Left colon (tissue), 2 donors: Measurements from ENCODE around the gene BMP5. TPM values are rescaled to one million over a fixed set of nuclear protein-coding genes. Genes with fewer than 3 reads are reported as not detected.
"Not testable (repeated sequence)": the region's sequence is repeated elsewhere in the genome, so short reads cannot be mapped to it uniquely, and the experiment has no call there.

Experiments used
- ATAC-seq: fragments of 200-7000 bp; cut with Tn5 transposase; one replicate; pipeline ENCODE4 v1.9.1; 2020; ENCODE audit warnings: mild to moderate bottlenecking, moderate library complexity
- DNase-seq, 2 donors: peaks; one replicate each; pipeline ENCODE4 v3.0.0-alpha.2; 2020
- intact Hi-C, 2 donors: fragments of 100-400 bp; cut with DNase I in 1 of 2; cut with micrococcal nuclease in 1 of 2; formaldehyde crosslinking; loops; one replicate each; pipeline versions ENCODE4 v1.11.2 to v1.14.0; 2022; cut with DNase I, micrococcal nuclease
- long read RNA-seq: library from polyadenylated mRNA; unstranded; transcript quantifications from one replicate; pipeline ENCODE4 v2.0.0, GENCODE V29; 2021
- total RNA-seq, 2 donors: library from RNA; stranded (reverse); fragmentation: NEBNext Ultra II Directional; extraction: Animal tissue kit (Norgen Biotek cat#: 25700); gene quantifications; one replicate each; pipeline ENCODE4 v1.2.1, GENCODE V29; 2021
- donor health status: DM: no; HTN: no; CAD: no.
- donor health status: DM: yes; HTN: yes; CAD: no.

Gene BMP5
- total RNA-seq = 1 to 10 TPM; 1.8 to 4.8 TPM
- long read RNA-seq = 0 reads

GRCh38 chr6:55875400-55875799 lies at the start of gene BMP5:
BMP5 (minus strand) TSS chr6:55875590; CDS start chr6:55874865, 725 bp downstream.
- no peak for DNase-seq
- no peak for ATAC-seq
- intact Hi-C loops = no loop called here

- intact Hi-C loops = no loop called here
- ATAC-seq (no peak), DNase-seq (no peak)
Observed at GRCh38 chr6:55922406-55922805, 47.0 kb upstream of the BMP5 start.

GRCh38 chr6:55919716-55920308 lies 44.4 kb upstream of the BMP5 start:
- no peak for ATAC-seq
- intact Hi-C loops = no loop called here
- DNase-seq = no peak

GRCh38 chr6:55918639-55919038 lies 43.2 kb upstream of the BMP5 start:
- intact Hi-C loops = no loop called here
- no peak for ATAC-seq
- DNase-seq = no peak

GRCh38 chr6:55917751-55918415 lies 42.5 kb upstream of the BMP5 start:
- intact Hi-C loops = no loop called here
- ATAC-seq = no peak

GRCh38 chr6:55916188-55916587 lies 40.8 kb upstream of the BMP5 start:
- intact Hi-C loops = no loop called here
- no peak for DNase-seq
- ATAC-seq = no peak

More at GRCh38 chr6:55917751-55918415, 42.5 kb upstream of the BMP5 start:
- DNase-seq = no peak

- DNase-seq (no peak), ATAC-seq (no peak)
- intact Hi-C loops = no loop called here
Observed at GRCh38 chr6:55913228-55914195, 38.1 kb upstream of the BMP5 start.

GRCh38 chr6:55910466-55910865 lies 35.1 kb upstream of the BMP5 start:
- ATAC-seq, DNase-seq, intact Hi-C loops: not testable (repeated sequence)

- intact Hi-C loops, ATAC-seq, DNase-seq: not testable (repeated sequence)
Observed at GRCh38 chr6:55909911-55910310, 34.5 kb upstream of the BMP5 start.

- no peak for ATAC-seq
- intact Hi-C loops = no loop called here
- no peak for DNase-seq
Observed at GRCh38 chr6:55902796-55903195, 27.4 kb upstream of the BMP5 start.

- DNase-seq (no peak), ATAC-seq (no peak)
- intact Hi-C loops = no loop called here
Observed at GRCh38 chr6:55901765-55902270, 26.4 kb upstream of the BMP5 start.

GRCh38 chr6:55898342-55898741 lies 23.0 kb upstream of the BMP5 start:
- intact Hi-C loops = no loop called here
- DNase-seq (no peak), ATAC-seq (no peak)

GRCh38 chr6:55897346-55897745 lies 22.0 kb upstream of the BMP5 start:
- no peak for DNase-seq
- intact Hi-C loops = no loop called here
- no peak for ATAC-seq

- intact Hi-C loops = no loop called here
- DNase-seq (no peak), ATAC-seq (no peak)
Observed at GRCh38 chr6:55895972-55896730, 20.8 kb upstream of the BMP5 start.

- ATAC-seq = no peak
- DNase-seq = no peak
- intact Hi-C loops = no loop called here
Observed at GRCh38 chr6:55892749-55893357, 17.5 kb upstream of the BMP5 start.

GRCh38 chr6:55888917-55889316 lies 13.5 kb upstream of the BMP5 start:
- ATAC-seq (no peak), DNase-seq (no peak)
- intact Hi-C loops = loop anchor here in 1 of 2 donors (5.0 kb wide), 1 partner anchor 447 kb away; no protein-coding TSS in a partner anchor

- intact Hi-C loops = loop anchor here in 1 of 2 donors (5.0 kb wide), 1 partner anchor 444 kb away; no protein-coding TSS in a partner anchor
- DNase-seq = no peak
- ATAC-seq = no peak
Observed at GRCh38 chr6:55886185-55886836, 10.9 kb upstream of the BMP5 start.
